H1 (cell line): Measurements from ENCODE around the gene BLOC1S4. TPM values are rescaled to one million over a fixed set of nuclear protein-coding genes. Genes with fewer than 3 reads are reported as not detected.

Experiments
- CTCF ChIA-PET: fragments of 300-600 bp; sonication (Branson Sonifier 250); formaldehyde crosslinking; loops from one replicate; lab custom pipeline; 2021; ENCODE audit not compliant: partially characterized antibody; lab: Charles Lee
- POLR2A ChIA-PET: fragments of 300-600 bp; sonication (Branson Sonifier 250); formaldehyde crosslinking; loops from one replicate; lab custom pipeline; 2021; ENCODE audit warnings: inconsistent platforms; ENCODE audit not compliant: partially characterized antibody; lab: Charles Lee
- DNase-seq, 2 experiments: peaks; one replicate each; pipeline versions ENCODE4 v3.0.0 to v3.0.0-alpha.2; 2010 to 2022; ENCODE audit warnings: low spot score in 2 of 2, low read depth in 1 of 2, mixed read lengths in 1 of 2
- FAIRE-seq: peaks from 2 replicates; lab custom pipeline; 2011; peaks lifted over from hg19 to GRCh38; lab: Jason Lieb, UNC
- H2AFZ ChIP-seq: 2 replicates; pipeline ENCODE4 v1.8.1; 2012; ENCODE audit warnings: low read length, inconsistent platforms
- H2AK5ac ChIP-seq: 2 replicates; pipeline ENCODE4 v1.6.1; 2013; ENCODE audit warnings: low read depth, low read length
- H2BK120ac ChIP-seq: replicated peaks from 2 replicates; pipeline ENCODE3; 2013; ENCODE audit warnings: low read depth, low read length, inconsistent platforms
- H2BK12ac ChIP-seq: 2 replicates; pipeline ENCODE4 v1.6.1; 2013; ENCODE audit warnings: low read depth, low read length
- H2BK15ac ChIP-seq: 2 replicates; pipeline ENCODE4 v1.6.1; 2013; ENCODE audit warnings: low read length
- H2BK20ac ChIP-seq: 2 replicates; pipeline ENCODE4 v1.6.1; 2013; ENCODE audit warnings: low read length
- H2BK5ac ChIP-seq: 2 replicates; pipeline ENCODE4 v1.6.1; 2013; ENCODE audit warnings: low read depth, low read length
- H3K14ac ChIP-seq: 2 replicates; pipeline ENCODE4 v1.6.1; 2013; ENCODE audit warnings: inconsistent platforms; ENCODE audit not compliant: insufficient read length
- H3K18ac ChIP-seq: 2 replicates; pipeline ENCODE4 v1.6.1; 2013; ENCODE audit warnings: low read length; ENCODE audit errors: extremely low read depth
- H3K23ac ChIP-seq: 2 replicates; pipeline ENCODE4 v1.6.1; 2013; ENCODE audit warnings: inconsistent platforms; ENCODE audit not compliant: insufficient read length
- H3K23me2 ChIP-seq: 2 replicates; pipeline ENCODE4 v1.6.1; 2013; ENCODE audit warnings: low read depth, low read length
- H3K27ac ChIP-seq: 2 replicates; pipeline ENCODE4 v1.6.1; 2011; ENCODE audit warnings: low read depth, low read length, inconsistent platforms
- H3K27me3 ChIP-seq, 4 experiments: replicated peaks in 1 of 4; 1 replicate in 1 of 4; 2 replicates in 3 of 4; pipeline versions ENCODE4 v1.6.1 to v1.8.1; 2011 to 2013; ENCODE audit warnings: low read length in 3 of 4, mild to moderate bottlenecking in 3 of 4, inconsistent platforms in 2 of 4, mixed read lengths in 2 of 4, moderate library complexity in 1 of 4; ENCODE audit not compliant: control insufficient read depth in 3 of 4, insufficient read depth in 3 of 4; ENCODE audit errors: extremely low read depth in 1 of 4
- H3K36me3 ChIP-seq, 4 experiments: 2 replicates each; pipeline versions ENCODE4 v1.6.1 to v1.8.1; 2011 to 2013; ENCODE audit warnings: mild to moderate bottlenecking in 4 of 4, low read length in 3 of 4, moderate library complexity in 2 of 4, control low read depth in 1 of 4, inconsistent platforms in 1 of 4; ENCODE audit not compliant: insufficient read depth in 4 of 4, control insufficient read depth in 2 of 4
- H3K4ac ChIP-seq: replicated peaks from 2 replicates; pipeline ENCODE3; 2013; ENCODE audit warnings: low read length, low read depth, mixed read lengths, inconsistent platforms; ENCODE audit not compliant: insufficient read length
- H3K4me1 ChIP-seq, 4 experiments: replicated peaks in 1 of 4; 1 replicate in 1 of 4; 2 replicates in 3 of 4; pipeline versions ENCODE4 v1.6.1 to v1.8.1; 2011 to 2013; ENCODE audit warnings: low read length in 3 of 4, inconsistent platforms in 2 of 4, mixed read lengths in 1 of 4; ENCODE audit not compliant: insufficient read depth in 4 of 4, control insufficient read depth in 3 of 4
- H3K4me2 ChIP-seq, 2 experiments: 2 replicates each; pipeline versions ENCODE4 v1.6.1 to v1.8.1; 2011 to 2013; ENCODE audit warnings: low read depth in 2 of 2, low read length in 2 of 2, control low read depth in 1 of 2, inconsistent platforms in 1 of 2, mild to moderate bottlenecking in 1 of 2; ENCODE audit not compliant: insufficient read depth in 1 of 2
- H3K4me3 ChIP-seq, 4 experiments: fragments of 200-600, 300-600 bp in 1 of 4; sonication (generic), shearing (Covaris generic), sonication (Bioruptor Twin) in 1 of 4; 2 replicates each; pipeline versions ENCODE4 v1.5.1 to v1.8.1; 2011 to 2016; ENCODE audit warnings: low read length in 4 of 4, low read depth in 3 of 4, control low read depth in 2 of 4, inconsistent platforms in 2 of 4, mild to moderate bottlenecking in 2 of 4, mixed read lengths in 1 of 4, moderate library complexity in 1 of 4; ENCODE audit not compliant: insufficient read depth in 2 of 4; ENCODE audit errors: extremely low read depth in 1 of 4
- H3K56ac ChIP-seq: replicated peaks from 2 replicates; pipeline ENCODE3; 2013; ENCODE audit warnings: low read depth, mild to moderate bottlenecking, mixed read lengths, low read length, inconsistent platforms; ENCODE audit not compliant: insufficient read length
- H3K79me1 ChIP-seq: 2 replicates; pipeline ENCODE4 v1.6.1; 2013; ENCODE audit warnings: low read depth, low read length, control low read depth
- H3K79me2 ChIP-seq, 2 experiments: 2 replicates each; pipeline versions ENCODE4 v1.6.1 to v1.8.1; 2012 to 2013; ENCODE audit warnings: low read length in 2 of 2, mild to moderate bottlenecking in 2 of 2, inconsistent platforms in 1 of 2; ENCODE audit not compliant: insufficient read depth in 2 of 2, control insufficient read depth in 1 of 2
- H3K9ac ChIP-seq, 4 experiments: replicated peaks in 1 of 4; 1 replicate in 1 of 4; 2 replicates in 3 of 4; pipeline versions ENCODE4 v1.6.1 to v1.8.1; 2011 to 2013; ENCODE audit warnings: low read depth in 3 of 4, low read length in 3 of 4, control low read depth in 2 of 4, mild to moderate bottlenecking in 2 of 4, moderate library complexity in 2 of 4, inconsistent platforms in 1 of 4; ENCODE audit errors: extremely low read depth in 1 of 4
- H3K9me3 ChIP-seq, 2 experiments: 2 replicates each; pipeline versions ENCODE4 v1.6.1 to v1.8.1; 2012 to 2013; ENCODE audit warnings: mild to moderate bottlenecking in 2 of 2, moderate library complexity in 2 of 2, control low read depth in 1 of 2, inconsistent platforms in 1 of 2, low read depth in 1 of 2, low read length in 1 of 2, mixed read lengths in 1 of 2; ENCODE audit not compliant: insufficient read depth in 2 of 2
- H4K20me1 ChIP-seq, 2 experiments: replicated peaks in 1 of 2; 2 replicates each; pipeline versions ENCODE3 to v1.8.1; 2011 to 2013; ENCODE audit warnings: inconsistent platforms in 2 of 2, low read length in 2 of 2, mild to moderate bottlenecking in 1 of 2; ENCODE audit not compliant: insufficient read depth in 2 of 2, control insufficient read depth in 1 of 2
- H4K5ac ChIP-seq: 2 replicates; pipeline ENCODE4 v1.6.1; 2013; ENCODE audit warnings: low read length, low read depth, mixed read lengths, inconsistent platforms; ENCODE audit not compliant: insufficient read length
- H4K8ac ChIP-seq: 2 replicates; pipeline ENCODE4 v1.8.0; 2013; ENCODE audit warnings: mild to moderate bottlenecking, moderate library complexity, low read length, inconsistent platforms; ENCODE audit not compliant: insufficient read depth; ENCODE audit errors: extremely low read depth
- H4K91ac ChIP-seq: replicated peaks from 2 replicates; pipeline ENCODE3; 2013; ENCODE audit warnings: low read length, mixed read lengths, inconsistent platforms; ENCODE audit not compliant: insufficient read length
- BCL11A ChIP-seq, 2 experiments: IDR thresholded peaks; one replicate each; pipeline ENCODE4 v1.6.1; 2011; ENCODE audit warnings: low read depth in 2 of 2, low read length in 2 of 2, mild to moderate bottlenecking in 2 of 2
- CHD2 ChIP-seq: IDR thresholded peaks from 2 replicates; pipeline ENCODE4 v1.6.1; 2012; ENCODE audit warnings: low read length, improper control_type of control experiment
- KDM5A ChIP-seq: fragments of 200-600 bp; IDR thresholded peaks from 2 replicates; pipeline ENCODE4 v1.7.1; 2012; ENCODE audit warnings: mild to moderate bottlenecking, low read length, inconsistent platforms, mixed read lengths
- NRF1 ChIP-seq: IDR thresholded peaks from 2 replicates; pipeline ENCODE4 v1.6.1; 2011; ENCODE audit warnings: mild to moderate bottlenecking, low read depth, low read length, improper control_type of control experiment
- PHF8 ChIP-seq: fragments of 200-600 bp; sonication (generic); conservative IDR thresholded peaks from 2 replicates; pipeline ENCODE4 v1.7.1; 2012; ENCODE audit warnings: low read depth, mild to moderate bottlenecking, inconsistent platforms, low read length, moderate library complexity
- POU5F1 ChIP-seq: IDR thresholded peaks from 2 replicates; pipeline ENCODE4 v1.6.1; 2011; ENCODE audit warnings: low read depth, mild to moderate bottlenecking, low read length, moderate library complexity
- SRF ChIP-seq: IDR thresholded peaks from 2 replicates; pipeline ENCODE4 v1.6.1; 2011; ENCODE audit warnings: mild to moderate bottlenecking, low read depth, low read length, moderate library complexity
- WGBS, 2 experiments: shearing (Covaris generic) in 1 of 2; methylation state at CpG; one replicate each; pipeline versions ENCODE4 v1.1.6 to v1.1.7; 2013 to 2015; ENCODE audit warnings: low lambda C conversion rate in 2 of 2, mixed read lengths in 2 of 2, inconsistent platforms in 1 of 2, low coverage in 1 of 2, missing lambda C conversion rate in 1 of 2; ENCODE audit not compliant: insufficient replicate concordance in 2 of 2, insufficient coverage in 1 of 2, insufficient read length in 1 of 2; ENCODE audit errors: extremely low coverage in 1 of 2, missing lambda C conversion rate in 1 of 2; 5-methylcytosine and 5-hydroxymethylcytosine counted together
- polyA plus RNA-seq, 7 experiments: library from polyadenylated mRNA; depleted of rRNA in 3 of 7; stranded (reverse) in 5 of 7; unstranded in 2 of 7; fragments of >200 nt in 5 of 7; fragments of 200-250 nt in 2 of 7; gene quantifications; 1 replicate in 5 of 7; 2 replicates in 1 of 7; 4 replicates in 1 of 7; pipeline versions ENCODE4 v1.2.1 to v1.2.3, GENCODE V29; 2011 to 2013; ENCODE audit warnings: missing spikeins in 2 of 7, mixed read lengths in 2 of 7
- total RNA-seq: library from RNA; stranded (reverse); fragmentation: NEBNext Ultra II Directional; extraction: Animal tissue kit (Norgen Biotek cat#: 25700); gene quantifications from 2 replicates; pipeline ENCODE4 v1.2.1, GENCODE V29; 2021
- TF ChIP-seq, protein P1 (sequence below), 3 experiments: IDR thresholded peaks; 1 replicate in 2 of 3; 2 replicates in 1 of 3; pipeline versions ENCODE4 v1.5.1 to v1.6.1; 2011; ENCODE audit warnings: low read length in 3 of 3, mild to moderate bottlenecking in 3 of 3, inconsistent platforms in 2 of 3, low read depth in 1 of 3, moderate library complexity in 1 of 3; ENCODE audit not compliant: insufficient read depth in 1 of 3; ENCODE audit errors: control extremely low read depth in 1 of 3
- TF ChIP-seq, protein P2 (sequence below): IDR thresholded peaks from 2 replicates; pipeline ENCODE4 v1.6.1; 2011; ENCODE audit warnings: low read length, improper control_type of control experiment

BLOC1S4 gene
- total and polyA plus RNA-seq, 2 of the 8 experiments (the other 6 are each of a cell fraction or from before 2014, with no cell fraction given): 19.1 to 27.8 TPM

GRCh38 chr4:6718932-6719610 lies 3.1 kb downstream of the BLOC1S4 start:
- Histone ChIP-seq H3K4ac (no peak overlapping the region), H2BK12ac (no peak overlapping the region), H3K79me1 (peaks cover 5% of the 10 kb centered on the region), H3K4me3 (no peak overlapping the region), H2AK5ac (no peak overlapping the region), H4K5ac (no peak overlapping the region), H3K23me2 (peaks cover 6% of the 10 kb centered on the region), H4K91ac (no peak overlapping the region), H2BK120ac (no peak overlapping the region), H3K23ac (no peak overlapping the region), H3K56ac (no peak overlapping the region), H3K9me3 (no peaks in the 10 kb centered on the region), H3K27me3 (no peaks in the 10 kb centered on the region; a peak in 2 of 7 replicates), H3K18ac (no peak overlapping the region), H3K79me2 (peaks cover 0 to 20% of the 10 kb centered on the region in 2 experiments; a peak in 2 of 4 replicates), H4K8ac (no peak overlapping the region), H2BK20ac (no peak overlapping the region), H3K14ac (no peak overlapping the region), H3K9ac (no peak overlapping the region), H3K36me3 (no peaks in the 10 kb centered on the region), H2BK5ac (no peak overlapping the region), H3K4me2 (no peak overlapping the region), H4K20me1 (peaks cover 3% of the 10 kb centered on the region in 2 experiments), H2AFZ (no peak overlapping the region), H3K4me1 (peaks cover 0 to 4% (median 0%) of the 10 kb centered on the region in 4 experiments; a peak in 2 of 7 replicates), H2BK15ac (no peak overlapping the region), H3K27ac (no peak overlapping the region)
- 85% methylated on average over 7 of the region's 7 CpGs; no CpG with 5 or more reads in 1 of the 2 experiments for WGBS, 2 experiments
- ChIA-PET CTCF (interaction anchor here (0.6 to 11.1 kb wide), 14 partner anchors 11 to 351 kb away, joined by 3 to 182 read pairs (median 4); no protein-coding TSS in a partner anchor), POLR2A (interaction anchor here (1.0 kb wide), 1 partner anchor 190 kb away, joined by 3 read pairs; no protein-coding TSS in a partner anchor)
- DNase-seq (no peak), FAIRE-seq (no peak)
- TF ChIP-seq NRF1 (no peak), POU5F1 (no peak), PHF8 (no peak), SRF (no peak), CHD2 (no peak), KDM5A (no peak), BCL11A (IDR thresholded peaks at IDR 0.05; ENCODE audit: low read depth in 2 of 2, low read length in 2 of 2) (no peak)
- TF ChIP-seq, protein P1, sequence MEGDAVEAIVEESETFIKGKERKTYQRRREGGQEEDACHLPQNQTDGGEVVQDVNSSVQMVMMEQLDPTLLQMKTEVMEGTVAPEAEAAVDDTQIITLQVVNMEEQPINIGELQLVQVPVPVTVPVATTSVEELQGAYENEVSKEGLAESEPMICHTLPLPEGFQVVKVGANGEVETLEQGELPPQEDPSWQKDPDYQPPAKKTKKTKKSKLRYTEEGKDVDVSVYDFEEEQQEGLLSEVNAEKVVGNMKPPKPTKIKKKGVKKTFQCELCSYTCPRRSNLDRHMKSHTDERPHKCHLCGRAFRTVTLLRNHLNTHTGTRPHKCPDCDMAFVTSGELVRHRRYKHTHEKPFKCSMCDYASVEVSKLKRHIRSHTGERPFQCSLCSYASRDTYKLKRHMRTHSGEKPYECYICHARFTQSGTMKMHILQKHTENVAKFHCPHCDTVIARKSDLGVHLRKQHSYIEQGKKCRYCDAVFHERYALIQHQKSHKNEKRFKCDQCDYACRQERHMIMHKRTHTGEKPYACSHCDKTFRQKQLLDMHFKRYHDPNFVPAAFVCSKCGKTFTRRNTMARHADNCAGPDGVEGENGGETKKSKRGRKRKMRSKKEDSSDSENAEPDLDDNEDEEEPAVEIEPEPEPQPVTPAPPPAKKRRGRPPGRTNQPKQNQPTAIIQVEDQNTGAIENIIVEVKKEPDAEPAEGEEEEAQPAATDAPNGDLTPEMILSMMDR (IDR thresholded peaks at IDR 0.05; ENCODE audit: control extremely low read depth in 1 of 3, insufficient read depth in 1 of 3, low read depth in 1 of 3, low read length in 3 of 3): no peak
- TF ChIP-seq, protein P2, sequence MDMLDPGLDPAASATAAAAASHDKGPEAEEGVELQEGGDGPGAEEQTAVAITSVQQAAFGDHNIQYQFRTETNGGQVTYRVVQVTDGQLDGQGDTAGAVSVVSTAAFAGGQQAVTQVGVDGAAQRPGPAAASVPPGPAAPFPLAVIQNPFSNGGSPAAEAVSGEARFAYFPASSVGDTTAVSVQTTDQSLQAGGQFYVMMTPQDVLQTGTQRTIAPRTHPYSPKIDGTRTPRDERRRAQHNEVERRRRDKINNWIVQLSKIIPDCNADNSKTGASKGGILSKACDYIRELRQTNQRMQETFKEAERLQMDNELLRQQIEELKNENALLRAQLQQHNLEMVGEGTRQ: no peak
